ENCODE data around the gene AKT1.

The AKT1 gene

GRCh38 chr14:104786091-104786586, 9.4 kb downstream of the AKT1 start:
- TF ChIP-seq EZH2phosphoT487 (IDR thresholded peaks at IDR 0.05; ENCODE audit: borderline replicate concordance, low read length): no peak
- TF ChIP-seq, protein P1, sequence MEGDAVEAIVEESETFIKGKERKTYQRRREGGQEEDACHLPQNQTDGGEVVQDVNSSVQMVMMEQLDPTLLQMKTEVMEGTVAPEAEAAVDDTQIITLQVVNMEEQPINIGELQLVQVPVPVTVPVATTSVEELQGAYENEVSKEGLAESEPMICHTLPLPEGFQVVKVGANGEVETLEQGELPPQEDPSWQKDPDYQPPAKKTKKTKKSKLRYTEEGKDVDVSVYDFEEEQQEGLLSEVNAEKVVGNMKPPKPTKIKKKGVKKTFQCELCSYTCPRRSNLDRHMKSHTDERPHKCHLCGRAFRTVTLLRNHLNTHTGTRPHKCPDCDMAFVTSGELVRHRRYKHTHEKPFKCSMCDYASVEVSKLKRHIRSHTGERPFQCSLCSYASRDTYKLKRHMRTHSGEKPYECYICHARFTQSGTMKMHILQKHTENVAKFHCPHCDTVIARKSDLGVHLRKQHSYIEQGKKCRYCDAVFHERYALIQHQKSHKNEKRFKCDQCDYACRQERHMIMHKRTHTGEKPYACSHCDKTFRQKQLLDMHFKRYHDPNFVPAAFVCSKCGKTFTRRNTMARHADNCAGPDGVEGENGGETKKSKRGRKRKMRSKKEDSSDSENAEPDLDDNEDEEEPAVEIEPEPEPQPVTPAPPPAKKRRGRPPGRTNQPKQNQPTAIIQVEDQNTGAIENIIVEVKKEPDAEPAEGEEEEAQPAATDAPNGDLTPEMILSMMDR (IDR thresholded peaks at IDR 0.05; ENCODE audit: low read depth, low read length, poor library complexity, severe bottlenecking): no peak
- Histone ChIP-seq H4K20me1 (ENCODE audit: control insufficient read depth, insufficient read depth, low read depth, low read length) (no peaks in the 10 kb centered on the region), H3K36me3 (ENCODE audit: control insufficient read depth, low read length) (peaks cover 28% of the 10 kb centered on the region), H3K4me2 (ENCODE audit: low read length) (no peak overlapping the region), H3K79me2 (ENCODE audit: control insufficient read depth, low read length) (peaks cover 31% of the 10 kb centered on the region), H3K27me3 (ENCODE audit: control insufficient read depth, low read length) (no peaks in the 10 kb centered on the region), H3K9me3 (ENCODE audit: control insufficient read depth, insufficient read depth, low read length) (no peaks in the 10 kb centered on the region), H3K4me1 (ENCODE audit: control insufficient read depth, low read length) (no peaks in the 10 kb centered on the region), H3K9me2 (replicated peaks; ENCODE audit: control insufficient read depth, low read length) (no peaks in the 10 kb centered on the region), H3F3A (ENCODE audit: control insufficient read depth, insufficient read depth) (no peaks in the 10 kb centered on the region), H3K4me3 (ENCODE audit: low read length) (no peak overlapping the region), H3K27ac (ENCODE audit: low read depth, low read length) (no peak overlapping the region)

GRCh38 chr14:104785708-104786080, 9.9 kb downstream of the AKT1 start:
- no peak overlapping the region for H3K4me2 ChIP-seq (ENCODE audit: low read length)
- no peaks in the 10 kb centered on the region for H3K27me3 ChIP-seq (ENCODE audit: control insufficient read depth, low read length)
- no peaks in the 10 kb centered on the region for H4K20me1 ChIP-seq (ENCODE audit: control insufficient read depth, insufficient read depth, low read depth, low read length)
- H3K27ac ChIP-seq (ENCODE audit: low read depth, low read length): no peak overlapping the region
- no peaks in the 10 kb centered on the region for H3F3A ChIP-seq (ENCODE audit: control insufficient read depth, insufficient read depth)
- TF ChIP-seq, protein P1 (IDR thresholded peaks at IDR 0.05; ENCODE audit: low read depth, low read length, poor library complexity, severe bottlenecking): no peak
- TF ChIP-seq EZH2phosphoT487 (IDR thresholded peaks at IDR 0.05; ENCODE audit: borderline replicate concordance, low read length): no peak
- no peak overlapping the region for H3K4me3 ChIP-seq (ENCODE audit: low read length)
- no peaks in the 10 kb centered on the region for H3K9me3 ChIP-seq (ENCODE audit: control insufficient read depth, insufficient read depth, low read length)
- no peaks in the 10 kb centered on the region for H3K9me2 ChIP-seq (replicated peaks; ENCODE audit: control insufficient read depth, low read length)
- H3K79me2 ChIP-seq (ENCODE audit: control insufficient read depth, low read length): peaks cover 26% of the 10 kb centered on the region
- peaks cover 24% of the 10 kb centered on the region for H3K36me3 ChIP-seq (ENCODE audit: control insufficient read depth, low read length)
- no peaks in the 10 kb centered on the region for H3K4me1 ChIP-seq (ENCODE audit: control insufficient read depth, low read length)

- H3K4me2 ChIP-seq (ENCODE audit: low read length): no peak overlapping the region
- TF ChIP-seq, protein P1 (IDR thresholded peaks at IDR 0.05; ENCODE audit: low read depth, low read length, poor library complexity, severe bottlenecking): no peak
- no peak overlapping the region for H3K27ac ChIP-seq (ENCODE audit: low read depth, low read length)
- H3K9me2 ChIP-seq (replicated peaks; ENCODE audit: control insufficient read depth, low read length): no peaks in the 10 kb centered on the region
- no peaks in the 10 kb centered on the region for H3F3A ChIP-seq (ENCODE audit: control insufficient read depth, insufficient read depth)
- H4K20me1 ChIP-seq (ENCODE audit: control insufficient read depth, insufficient read depth, low read depth, low read length): no peaks in the 10 kb centered on the region
- H3K4me3 ChIP-seq (ENCODE audit: low read length): no peak overlapping the region
- no peaks in the 10 kb centered on the region for H3K4me1 ChIP-seq (ENCODE audit: control insufficient read depth, low read length)
- peaks cover 22% of the 10 kb centered on the region for H3K79me2 ChIP-seq (ENCODE audit: control insufficient read depth, low read length)
- peaks cover 21% of the 10 kb centered on the region for H3K36me3 ChIP-seq (ENCODE audit: control insufficient read depth, low read length)
- H3K27me3 ChIP-seq (ENCODE audit: control insufficient read depth, low read length): no peaks in the 10 kb centered on the region
- H3K9me3 ChIP-seq (ENCODE audit: control insufficient read depth, insufficient read depth, low read length): no peaks in the 10 kb centered on the region
Observed at GRCh38 chr14:104784846-104785707, 10.5 kb downstream of the AKT1 start.

Measured in DOHH2 (cell line).